NAMALWA (cell line): ENCODE measurements around the gene PDE6D.

Source experiments
- DNase-seq: peaks from one replicate; pipeline ENCODE4 v3.0.0-alpha.2; 2015; ENCODE audit warnings: low spot score

The PDE6D gene

DNA sequence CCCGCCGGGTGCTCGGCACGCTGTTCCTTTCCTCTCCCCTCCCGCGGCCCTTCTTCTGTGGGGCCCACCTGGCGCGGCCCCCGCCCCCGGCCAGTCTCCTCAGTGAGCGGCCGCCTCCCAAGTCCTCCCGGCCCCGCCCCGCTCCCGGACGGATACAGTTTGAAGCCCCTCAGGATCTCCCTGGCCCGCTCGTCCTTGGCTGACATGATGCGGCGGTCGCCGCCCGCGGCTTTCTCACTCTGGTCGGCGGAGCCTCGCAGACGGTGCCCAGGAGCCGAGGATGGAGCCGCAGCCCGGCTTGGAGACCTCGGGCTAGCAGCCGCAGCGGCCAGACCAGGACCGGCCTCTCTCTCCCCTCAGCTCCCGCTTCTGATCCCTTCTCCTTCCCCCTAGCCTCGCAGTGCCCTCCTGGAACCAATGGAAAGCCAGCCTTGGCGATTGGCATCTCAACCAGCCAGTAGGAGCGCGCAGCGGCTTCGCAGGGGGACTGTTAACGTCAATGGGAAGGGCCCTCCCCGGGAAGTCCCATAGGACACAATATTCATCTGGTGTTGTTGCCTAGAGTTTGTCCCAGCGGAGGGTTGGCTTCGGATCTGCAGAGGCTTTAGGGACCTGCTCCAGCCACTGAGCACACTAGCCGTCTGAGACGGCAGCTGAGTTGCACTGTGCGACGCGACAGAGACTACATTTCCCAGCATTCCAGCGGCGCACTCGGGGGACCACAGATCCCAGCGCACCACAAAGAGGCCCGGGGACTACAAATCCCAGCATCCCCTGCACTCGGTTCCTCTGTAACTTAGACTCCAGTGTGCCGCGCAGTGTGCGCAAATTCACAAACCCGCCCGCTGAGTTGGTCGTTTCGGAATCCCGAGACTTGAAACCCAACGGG lies at the start of gene PDE6D:
Gene PDE6D (minus strand): TSS at position 374 of the 889 bp plus-strand sequence. CDS start 168 bp downstream, at position 206.
- DNase-seq = peak; percentile 97

DNA sequence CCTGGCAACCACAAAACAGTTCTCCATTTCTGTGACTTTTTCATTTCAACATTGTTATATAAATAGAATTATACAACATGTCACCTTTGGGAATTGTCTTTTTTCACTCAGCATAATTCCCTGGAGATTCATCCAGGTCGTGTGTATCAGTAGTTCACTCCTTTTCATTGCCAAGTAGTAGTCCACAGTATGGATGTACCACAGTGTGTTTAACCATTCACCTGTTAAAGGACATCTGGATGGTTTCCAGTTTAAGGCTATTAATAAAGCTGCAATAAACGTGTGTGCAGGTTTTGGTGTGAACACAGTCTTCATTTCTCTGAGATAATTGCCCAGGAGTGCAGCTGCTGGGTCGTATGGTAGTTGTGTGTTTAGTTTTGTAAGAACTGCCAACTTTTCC lies 40.8 kb upstream of the PDE6D start:
- DNase-seq = no peak

DNA sequence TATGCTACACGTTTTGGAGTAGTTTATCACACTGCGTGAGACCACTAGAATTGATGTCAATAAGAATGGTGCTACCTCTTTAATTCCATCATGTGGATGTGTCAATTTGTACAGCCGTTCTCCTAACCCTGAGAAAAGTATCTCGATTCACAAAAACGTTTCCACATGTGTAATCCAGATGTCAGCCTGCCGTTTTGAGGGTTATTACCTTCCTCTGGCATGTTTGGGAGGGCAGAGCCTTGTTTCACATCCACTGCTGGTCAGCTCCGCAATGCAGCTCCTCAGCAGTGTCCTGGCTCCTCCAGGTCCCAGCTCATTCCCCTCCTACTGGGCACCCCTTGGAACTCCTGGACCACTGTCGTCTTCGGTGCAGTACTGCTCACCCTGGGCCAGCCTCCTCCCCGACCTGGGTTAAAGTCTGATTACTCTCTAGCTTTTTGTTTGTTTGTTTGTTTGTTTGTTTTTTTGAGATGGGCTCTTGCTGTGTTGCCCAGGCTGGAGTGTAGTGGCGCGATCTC lies 39.8 kb upstream of the PDE6D start:
- no peak for DNase-seq

DNA sequence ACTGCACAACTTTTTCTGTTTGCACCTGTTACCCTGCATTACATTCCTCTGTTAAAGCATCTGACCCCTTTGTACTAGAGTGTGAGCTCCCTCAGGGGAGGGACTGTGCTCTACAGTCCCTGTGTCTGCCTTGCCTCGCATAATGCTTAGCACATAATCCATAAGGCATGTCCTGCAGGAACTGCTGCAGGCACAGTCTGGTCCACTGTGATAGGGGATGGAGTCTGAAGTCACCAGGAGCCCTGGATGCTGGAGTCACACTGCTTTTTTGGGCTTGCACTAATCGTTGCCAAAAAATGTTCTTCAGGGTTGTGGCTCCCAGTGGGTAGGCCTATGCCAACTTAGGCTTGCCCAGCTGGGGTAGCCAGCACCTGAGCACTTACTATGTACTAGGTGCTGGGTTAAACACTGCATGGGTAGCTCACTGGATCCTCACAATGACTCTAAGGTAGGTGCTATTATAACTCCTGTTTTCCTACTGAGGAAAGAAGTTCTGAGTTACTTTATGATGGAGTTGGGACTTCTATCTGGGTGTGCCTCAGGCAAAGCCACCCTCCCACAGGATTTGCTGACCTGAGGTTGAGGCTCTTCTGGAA lies 38.5 kb upstream of the PDE6D start:
- peak; percentile 0 for DNase-seq

DNA sequence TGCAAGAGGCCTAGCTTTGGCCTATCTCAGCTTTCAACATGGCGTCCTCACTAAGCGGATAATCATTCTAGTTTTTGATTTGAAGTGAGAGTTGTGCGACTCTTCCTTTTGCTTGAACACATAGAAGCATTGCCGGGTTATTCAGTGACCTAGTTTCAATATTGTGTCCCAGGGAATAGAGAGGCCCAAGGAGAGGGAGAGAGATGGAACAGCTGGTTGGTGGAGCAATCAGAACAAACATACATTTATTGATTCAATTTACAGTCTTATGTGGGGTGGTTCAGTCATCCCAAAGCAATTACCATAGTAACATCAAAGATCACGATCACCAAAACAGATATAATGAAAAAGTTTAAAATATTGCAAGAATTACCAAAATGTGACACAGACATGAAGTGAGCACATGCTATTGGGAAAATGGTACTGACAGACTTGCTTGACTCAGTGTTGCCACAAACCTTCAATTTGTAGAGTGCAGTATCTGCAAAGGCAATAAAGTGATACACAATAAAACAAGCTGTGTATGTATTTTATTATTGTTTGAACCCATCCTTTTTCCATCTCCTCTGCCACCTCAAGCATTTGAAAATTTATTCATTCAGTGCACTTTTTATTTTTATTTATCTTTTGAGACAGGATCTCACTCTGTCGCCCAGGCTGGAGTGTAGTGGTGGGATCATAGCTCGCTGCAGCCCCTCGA lies 35.4 kb upstream of the PDE6D start:
- DNase-seq = no peak

DNA sequence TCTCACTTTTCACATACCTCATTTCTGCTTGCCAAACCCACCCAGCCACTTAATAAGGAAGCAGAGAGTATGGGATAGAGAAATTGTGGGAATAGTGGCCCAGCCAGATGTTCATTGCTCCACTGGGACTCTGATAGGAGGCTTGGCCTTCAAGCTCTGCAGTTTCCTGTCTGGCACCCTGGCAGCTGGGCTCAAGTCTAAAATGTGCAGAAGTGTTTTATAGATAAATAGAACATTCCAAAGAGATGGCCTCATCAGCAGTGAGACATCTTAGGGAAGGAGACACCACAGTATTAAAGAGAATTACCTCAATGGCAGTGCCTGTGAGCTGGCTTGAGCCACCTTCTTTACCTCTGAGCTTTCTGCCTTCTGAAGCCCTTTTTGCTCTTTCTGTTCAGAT lies 29.8 kb upstream of the PDE6D start:
- DNase-seq = no peak

DNA sequence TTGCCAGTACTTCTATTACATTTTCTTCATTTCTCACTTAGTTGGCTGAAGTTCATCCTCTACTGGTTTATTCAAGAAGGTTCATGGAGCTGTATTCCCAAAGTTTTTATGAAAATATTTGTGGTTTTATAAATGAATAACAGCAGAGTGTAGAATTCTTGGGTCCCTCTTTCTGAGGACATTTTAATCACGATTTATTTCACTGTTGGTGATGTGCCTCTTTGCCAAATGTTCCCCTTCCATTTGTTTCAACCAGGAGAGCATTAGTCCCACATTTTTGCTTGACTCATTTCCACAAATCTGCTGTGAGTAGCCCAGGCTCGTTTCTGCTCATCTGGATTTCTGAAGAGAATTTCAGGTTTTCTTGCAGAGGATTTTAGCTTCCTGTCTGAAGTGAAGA lies 25.9 kb upstream of the PDE6D start:
- no peak for DNase-seq

DNA sequence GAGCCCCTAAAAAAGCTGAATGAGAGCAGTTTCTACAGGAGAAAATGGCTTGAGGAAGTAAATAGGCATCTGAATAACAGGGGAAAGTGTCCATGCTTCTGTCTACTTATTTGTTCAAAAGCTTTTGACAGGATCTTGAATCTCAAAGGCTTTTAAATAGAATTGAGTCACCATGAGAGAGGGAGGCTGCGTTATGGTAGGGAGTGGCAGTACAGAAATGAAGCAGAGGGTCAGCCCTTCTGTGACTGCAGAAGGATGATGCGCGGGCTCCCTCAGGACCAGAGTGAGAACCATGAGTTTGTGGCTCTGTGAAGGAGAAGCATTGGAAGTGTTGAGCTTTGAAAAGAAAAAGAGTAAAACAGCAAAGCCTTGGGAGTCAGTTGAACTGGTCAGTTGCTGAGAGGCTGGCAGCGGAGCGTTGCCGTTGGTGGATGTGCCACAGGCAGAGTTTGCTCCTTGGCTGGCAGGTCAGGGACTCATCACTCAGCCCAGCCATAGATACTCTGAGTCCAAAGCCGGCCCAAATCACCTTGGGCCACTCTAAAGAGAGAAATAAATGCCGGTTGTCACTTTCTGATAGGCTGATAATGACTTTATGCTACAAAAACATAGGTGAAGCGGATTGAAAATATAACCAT lies 22.5 kb upstream of the PDE6D start:
- DNase-seq = no peak

DNA sequence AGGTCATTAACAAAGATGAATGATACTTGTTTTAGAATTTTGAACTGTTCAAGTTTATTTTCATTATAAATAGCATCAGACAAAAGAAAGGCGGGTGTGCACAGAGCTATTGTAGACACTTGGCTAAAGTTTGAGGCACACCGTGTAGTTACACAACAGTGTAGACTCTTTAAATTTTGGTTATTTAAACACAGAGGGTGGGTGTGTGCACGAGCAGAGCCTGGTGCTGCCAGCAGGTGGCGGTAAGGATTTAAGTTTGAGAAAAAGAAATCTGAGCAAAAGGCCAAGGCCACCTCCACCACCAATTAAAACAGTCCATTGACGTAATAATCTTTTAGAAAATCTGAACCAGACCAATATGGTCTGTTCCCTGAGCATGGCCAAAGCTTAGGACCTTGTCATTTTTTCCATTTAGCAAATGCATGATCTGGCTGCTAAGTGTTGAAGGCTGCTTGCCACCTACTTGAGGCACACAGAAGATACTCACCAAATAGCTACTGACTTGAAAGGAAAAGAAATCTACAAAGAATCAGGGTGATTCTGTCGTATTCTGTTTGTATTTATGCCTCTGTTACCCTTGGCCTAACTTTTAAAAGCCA lies 19.5 kb upstream of the PDE6D start:
- peak; percentile 66 for DNase-seq

DNA sequence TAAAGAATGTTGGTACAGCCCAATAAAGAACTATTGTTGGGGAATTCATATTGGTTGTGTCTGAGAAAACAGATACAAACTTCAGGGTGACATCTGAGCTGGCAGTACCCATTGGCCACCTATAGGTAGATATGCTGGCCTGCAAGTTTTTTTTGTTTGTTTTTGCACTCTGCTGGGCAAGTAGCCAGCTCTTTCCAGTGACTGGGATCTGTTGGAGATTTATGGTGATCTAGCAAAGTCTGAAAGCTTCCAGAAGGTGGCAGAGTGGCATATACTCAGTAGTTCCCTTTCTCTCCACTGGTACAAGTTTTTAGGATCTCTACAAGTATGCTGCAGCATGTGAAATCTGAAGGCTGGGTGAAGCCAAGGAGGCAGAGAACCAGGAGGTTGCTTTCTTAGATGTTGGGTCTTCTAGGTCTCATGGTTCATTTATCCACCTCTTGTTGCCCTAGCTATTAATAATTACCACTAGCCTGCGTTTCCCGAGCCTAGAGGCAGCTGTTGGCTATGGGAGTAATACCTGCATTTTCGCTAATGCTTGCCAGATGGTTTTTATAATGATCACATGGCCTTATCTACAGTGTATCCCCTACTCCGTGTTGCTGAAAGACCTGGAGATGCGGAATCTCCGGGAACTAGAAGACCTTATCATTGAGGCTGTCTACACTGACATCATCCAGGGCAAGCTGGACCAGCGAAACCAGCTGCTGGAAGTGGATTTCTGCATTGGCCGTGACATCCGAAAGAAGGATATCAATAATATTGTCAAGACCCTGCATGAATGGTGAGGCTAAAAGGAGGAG lies 14.6 kb upstream of the PDE6D start:
- peak; percentile 35 for DNase-seq

DNA sequence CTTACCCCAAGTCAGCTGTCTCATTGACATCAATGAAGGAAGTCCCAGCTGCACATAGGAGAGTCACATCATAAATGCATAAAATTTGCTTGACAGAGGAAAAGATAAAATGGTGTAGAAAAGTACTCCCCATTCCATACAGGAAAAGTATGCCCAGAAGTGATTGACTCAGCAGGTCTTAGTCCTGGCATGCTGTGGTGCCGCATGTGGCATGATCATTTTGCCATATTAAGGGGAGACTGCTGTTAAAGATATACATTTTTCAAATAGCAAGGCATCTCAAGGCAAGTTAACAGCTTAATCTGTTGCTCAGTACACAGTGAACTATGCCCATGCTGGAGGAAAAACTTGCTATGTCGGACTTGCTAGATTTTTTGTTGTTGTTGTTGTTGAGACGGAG lies 13.3 kb upstream of the PDE6D start:
- no peak for DNase-seq

DNA sequence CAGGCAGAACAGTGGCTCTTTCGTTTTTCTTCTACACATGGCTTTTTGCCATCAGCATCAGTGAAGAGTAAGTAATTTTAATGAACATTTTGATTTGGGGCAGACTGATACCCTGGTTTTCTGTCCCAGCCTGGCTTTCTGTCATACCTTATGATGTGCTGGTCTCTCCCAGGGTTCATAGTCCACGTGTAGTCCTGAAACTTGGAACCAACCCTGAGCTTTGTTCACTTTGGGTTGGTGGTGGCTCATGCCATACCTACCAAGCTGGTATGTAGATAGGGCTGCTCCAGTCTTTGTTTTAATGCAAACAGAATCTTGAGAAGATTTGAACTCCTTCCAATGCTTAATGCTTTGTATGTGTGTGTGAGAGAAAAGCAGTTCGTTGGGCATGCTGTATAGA lies 10.0 kb upstream of the PDE6D start:
- DNase-seq = no peak

DNA sequence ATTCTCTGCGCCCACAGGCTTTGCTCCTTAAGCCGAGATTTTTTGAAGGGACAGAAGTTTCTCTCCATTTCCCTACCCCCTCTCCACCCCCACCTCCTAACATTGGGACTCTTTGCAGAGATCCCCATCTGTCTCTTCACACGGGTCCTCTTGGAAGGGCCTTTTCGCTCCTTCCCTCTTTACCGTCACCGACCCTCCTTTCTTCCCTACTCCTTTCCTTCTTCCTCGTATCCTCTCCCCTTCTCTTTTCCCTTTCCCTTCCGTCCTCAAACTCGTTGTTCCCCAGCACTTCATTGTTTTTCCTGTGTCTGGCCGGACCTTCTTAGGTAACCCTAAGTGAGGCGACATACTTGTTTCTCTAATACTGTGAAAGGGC lies 5.8 kb upstream of the PDE6D start:
- no peak for DNase-seq

DNA sequence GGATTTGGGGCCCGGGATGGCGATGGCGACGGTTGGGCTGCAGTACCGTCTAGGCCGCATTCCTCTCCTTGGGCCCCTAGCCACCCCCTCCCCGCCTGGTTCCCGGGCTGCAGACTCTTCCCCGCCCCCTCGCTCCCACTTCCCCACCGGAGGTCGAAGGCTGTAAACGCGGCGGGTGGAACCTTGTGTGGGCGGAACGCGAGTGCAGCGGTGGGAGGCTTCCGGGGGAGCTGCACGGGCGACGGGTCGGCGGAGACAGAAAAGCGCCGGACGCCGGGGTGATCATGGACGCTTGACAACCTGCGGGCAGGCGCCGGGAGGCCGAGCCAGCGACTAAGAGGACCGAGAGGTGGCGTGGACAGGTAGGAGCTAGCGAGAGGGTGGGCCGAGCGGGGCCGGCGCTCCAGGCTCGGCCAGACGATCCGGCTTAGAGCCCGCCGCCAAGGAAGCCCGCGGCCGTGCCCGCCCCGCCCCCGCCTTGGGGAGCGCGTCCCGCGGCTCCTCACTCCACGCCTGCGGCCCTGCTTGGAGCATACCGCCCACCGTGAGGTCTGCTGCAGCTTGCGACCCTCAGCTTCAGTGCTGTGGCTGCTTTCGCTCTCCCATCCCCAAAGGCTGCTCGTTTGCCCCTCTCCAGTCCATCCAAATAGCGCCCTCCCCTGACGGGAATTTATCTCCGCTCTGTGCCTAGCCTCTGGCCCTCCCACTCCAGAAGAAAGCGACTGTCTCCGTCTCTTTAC lies 5.3 kb upstream of the PDE6D start, which contains the start of gene COPS7B:
Gene COPS7B (plus strand): TSS at position 269 of the 740 bp plus-strand sequence. CDS start 2,126 bp downstream, outside the sequence.
- DNase-seq = peak; percentile 82

DNA sequence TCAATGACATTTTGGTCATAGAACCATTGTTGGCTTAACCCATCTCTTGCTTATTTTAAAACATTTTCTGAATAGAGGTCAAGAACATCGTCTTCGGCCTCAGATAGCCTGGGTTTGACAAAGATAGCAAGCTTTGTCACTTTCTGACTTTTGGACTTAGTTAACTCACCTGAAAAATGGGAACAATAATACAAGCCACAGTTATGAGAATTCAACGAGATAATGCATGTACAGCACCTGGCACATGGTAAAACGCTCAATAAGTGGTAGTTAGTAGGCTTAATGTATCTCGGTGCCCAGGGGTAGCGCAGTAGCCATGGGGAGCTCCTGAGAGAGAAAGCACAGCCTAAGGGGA lies 4.7 kb upstream of the PDE6D start:
- DNase-seq = peak; percentile 36

DNA sequence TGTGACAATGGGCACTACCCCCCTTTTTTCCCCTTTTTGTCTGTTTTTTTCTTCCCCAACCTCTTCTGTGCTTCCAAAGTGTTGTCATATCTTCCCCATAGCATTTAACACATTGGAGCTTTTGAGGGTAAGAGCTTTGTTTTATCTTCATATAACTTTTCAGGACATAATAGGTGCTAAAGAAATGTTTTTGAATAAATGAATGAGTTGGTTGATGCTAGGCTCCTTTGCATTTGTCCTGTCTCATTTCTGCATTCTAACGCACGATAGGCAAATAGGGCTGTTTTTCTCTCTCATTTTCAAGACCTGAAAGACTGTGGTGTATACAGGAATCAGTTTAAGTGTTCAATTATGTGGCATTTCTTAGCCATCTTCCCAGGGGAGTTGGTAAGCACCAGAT lies 4.3 kb upstream of the PDE6D start:
- DNase-seq = no peak

DNA sequence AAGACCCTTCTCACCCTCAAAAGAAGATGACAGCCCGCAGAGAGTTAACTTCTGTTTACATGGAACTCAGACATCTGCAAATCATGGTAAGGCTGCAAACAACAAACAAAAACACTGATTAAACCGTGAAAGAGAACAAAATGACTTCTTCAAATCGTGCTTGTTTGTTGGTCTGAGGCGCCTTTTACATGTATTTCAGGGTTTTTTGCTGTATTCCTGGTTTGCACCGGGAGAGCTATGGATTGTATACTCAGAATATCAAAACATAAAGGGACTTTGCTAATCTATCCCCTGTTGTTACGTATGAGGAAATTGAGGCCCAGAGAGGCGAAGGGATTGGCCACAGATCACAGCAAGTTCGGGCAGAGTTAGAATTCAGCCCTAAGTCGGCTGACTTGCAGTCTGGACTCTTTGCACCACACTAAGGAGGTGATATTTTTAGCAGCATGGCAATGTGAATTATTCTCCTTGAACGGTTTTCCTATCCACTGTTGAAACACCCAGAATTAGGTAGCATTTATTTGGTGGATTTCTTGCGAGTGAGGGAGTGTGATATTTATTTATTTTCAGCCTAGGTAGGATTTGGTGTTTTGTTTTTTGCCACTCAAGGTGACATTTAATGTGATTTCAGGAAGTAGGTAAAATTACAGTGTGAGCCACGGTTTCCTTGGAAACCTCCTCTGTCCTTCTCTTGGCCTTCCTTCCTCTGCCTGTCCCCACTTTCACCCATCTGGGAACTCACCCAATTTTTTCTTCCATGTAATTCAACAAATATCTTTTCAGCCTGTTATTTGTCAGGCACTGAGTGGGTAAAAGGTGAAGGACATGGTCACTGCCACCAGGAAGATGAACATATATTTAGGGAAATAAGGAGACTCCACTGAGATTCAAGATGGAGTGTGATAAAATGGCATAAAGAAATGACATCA lies 980 bp upstream of the PDE6D start:
- DNase-seq = peak; percentile 85

DNA sequence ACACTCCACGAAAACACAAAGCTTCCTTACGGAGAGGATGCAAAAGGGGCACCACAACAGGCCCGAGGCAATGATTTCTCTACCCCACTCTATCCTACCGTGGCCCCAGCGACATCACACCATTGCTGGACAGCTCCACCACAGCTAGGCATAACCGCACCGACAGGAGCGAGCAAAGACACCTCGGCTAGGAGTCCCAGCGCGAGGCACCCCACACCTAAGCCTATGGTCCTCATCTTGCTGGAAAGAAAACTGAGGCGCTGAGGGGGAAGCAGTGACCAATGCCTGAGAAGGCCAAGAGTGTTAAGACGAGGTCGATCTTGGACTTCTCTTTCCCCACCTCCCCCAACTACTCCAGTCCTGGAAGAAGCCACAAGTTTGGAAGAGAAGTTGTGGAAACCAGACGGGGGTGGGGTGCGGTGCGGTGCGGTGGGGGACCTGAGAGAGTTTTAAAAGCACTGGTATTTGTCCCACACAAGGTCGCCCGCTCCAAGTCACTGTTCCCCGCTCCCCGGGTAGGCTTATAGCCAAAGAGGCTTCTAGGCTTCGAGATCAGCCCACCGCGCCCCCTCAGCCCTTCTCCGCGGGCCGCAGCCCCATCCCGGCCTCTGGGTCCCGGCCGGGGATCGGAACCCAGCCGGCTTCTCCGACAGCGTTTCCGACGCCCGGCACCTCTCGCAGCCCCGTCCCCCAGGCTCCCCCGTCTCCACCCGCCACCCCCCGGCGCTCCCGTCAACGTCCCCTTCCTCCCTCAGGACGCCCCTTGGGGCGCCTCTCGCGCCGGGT lies 766 bp downstream of the PDE6D start:
- peak; percentile 16 for DNase-seq
